ENCODE data around the gene KRTAP10-9.
"Not testable (repeated sequence)": the region's sequence is repeated elsewhere in the genome, so short reads cannot be mapped to it uniquely, and the experiment has no call there.

KRTAP10-9 gene

GRCh38 chr21:44583089-44583799, 43.6 kb upstream of the KRTAP10-9 start:
- CTCF ChIA-PET, result interaction anchor here (1.3 kb wide), 1 partner anchor 12 kb away, joined by 3 read pairs; no protein-coding TSS in a partner anchor
- TF ChIP-seq, protein P1, sequence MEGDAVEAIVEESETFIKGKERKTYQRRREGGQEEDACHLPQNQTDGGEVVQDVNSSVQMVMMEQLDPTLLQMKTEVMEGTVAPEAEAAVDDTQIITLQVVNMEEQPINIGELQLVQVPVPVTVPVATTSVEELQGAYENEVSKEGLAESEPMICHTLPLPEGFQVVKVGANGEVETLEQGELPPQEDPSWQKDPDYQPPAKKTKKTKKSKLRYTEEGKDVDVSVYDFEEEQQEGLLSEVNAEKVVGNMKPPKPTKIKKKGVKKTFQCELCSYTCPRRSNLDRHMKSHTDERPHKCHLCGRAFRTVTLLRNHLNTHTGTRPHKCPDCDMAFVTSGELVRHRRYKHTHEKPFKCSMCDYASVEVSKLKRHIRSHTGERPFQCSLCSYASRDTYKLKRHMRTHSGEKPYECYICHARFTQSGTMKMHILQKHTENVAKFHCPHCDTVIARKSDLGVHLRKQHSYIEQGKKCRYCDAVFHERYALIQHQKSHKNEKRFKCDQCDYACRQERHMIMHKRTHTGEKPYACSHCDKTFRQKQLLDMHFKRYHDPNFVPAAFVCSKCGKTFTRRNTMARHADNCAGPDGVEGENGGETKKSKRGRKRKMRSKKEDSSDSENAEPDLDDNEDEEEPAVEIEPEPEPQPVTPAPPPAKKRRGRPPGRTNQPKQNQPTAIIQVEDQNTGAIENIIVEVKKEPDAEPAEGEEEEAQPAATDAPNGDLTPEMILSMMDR (IDR thresholded peaks at IDR 0.05; ENCODE audit: control extremely low read depth, extremely low read depth, low read depth, missing control alignments), result no peak
- POLR2A ChIA-PET, result no interaction called here
- DNase-seq (ENCODE audit: extremely low spot score), result no peak

- ChIA-PET CTCF (interaction anchor here (1.3 kb wide), 1 partner anchor 12 kb away, joined by 3 read pairs; no protein-coding TSS in a partner anchor), POLR2A (no interaction called here)
- TF ChIP-seq, protein P1 (IDR thresholded peaks at IDR 0.05; ENCODE audit: control extremely low read depth, extremely low read depth, low read depth, missing control alignments), result no peak
- no peak for DNase-seq (ENCODE audit: extremely low spot score)
Observed at GRCh38 chr21:44583800-44584147, 43.1 kb upstream of the KRTAP10-9 start.

- DNase-seq (ENCODE audit: extremely low spot score), result no peak
- CTCF ChIA-PET, result no interaction called here
- TF ChIP-seq, protein P1 (IDR thresholded peaks at IDR 0.05; ENCODE audit: control extremely low read depth, extremely low read depth, low read depth, missing control alignments), result no peak
Observed at GRCh38 chr21:44585892-44586291, 41.0 kb upstream of the KRTAP10-9 start.

DNA sequence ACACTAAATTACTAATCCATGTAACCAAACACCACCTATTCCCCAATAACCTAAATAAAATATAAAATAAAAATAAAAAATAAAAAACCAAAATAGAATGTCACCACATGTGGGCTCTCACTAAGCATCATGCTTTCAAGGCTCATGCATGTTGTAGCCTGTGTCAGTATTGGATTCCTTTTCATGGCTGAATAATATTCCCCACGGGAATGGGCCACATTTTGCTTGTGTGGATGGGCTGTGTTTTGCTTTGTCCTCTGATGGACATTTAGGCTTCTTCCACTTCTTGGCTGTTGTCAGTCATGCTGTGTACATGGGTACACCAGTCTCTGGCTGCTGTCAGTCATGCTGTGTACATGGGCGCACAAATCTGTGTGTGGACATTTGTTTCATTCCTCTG, 37.8 kb upstream of the KRTAP10-9 start:
- POLR2A ChIA-PET, result no interaction called here
- TF ChIP-seq, protein P1 (IDR thresholded peaks at IDR 0.05; ENCODE audit: control extremely low read depth, extremely low read depth, low read depth, missing control alignments), result no peak
- DNase-seq (ENCODE audit: extremely low spot score), result no peak
- CTCF ChIA-PET, result no interaction called here

More at GRCh38 chr21:44585892-44586291, 41.0 kb upstream of the KRTAP10-9 start:
- POLR2A ChIA-PET, result no interaction called here

- POLR2A ChIA-PET, result no interaction called here
- TF ChIP-seq, protein P1 (IDR thresholded peaks at IDR 0.05; ENCODE audit: control extremely low read depth, extremely low read depth, low read depth, missing control alignments), result no peak
- no peak for DNase-seq (ENCODE audit: extremely low spot score)
- CTCF ChIA-PET, result no interaction called here
Observed at GRCh38 chr21:44589586-44590305, 37.1 kb upstream of the KRTAP10-9 start.

DNA sequence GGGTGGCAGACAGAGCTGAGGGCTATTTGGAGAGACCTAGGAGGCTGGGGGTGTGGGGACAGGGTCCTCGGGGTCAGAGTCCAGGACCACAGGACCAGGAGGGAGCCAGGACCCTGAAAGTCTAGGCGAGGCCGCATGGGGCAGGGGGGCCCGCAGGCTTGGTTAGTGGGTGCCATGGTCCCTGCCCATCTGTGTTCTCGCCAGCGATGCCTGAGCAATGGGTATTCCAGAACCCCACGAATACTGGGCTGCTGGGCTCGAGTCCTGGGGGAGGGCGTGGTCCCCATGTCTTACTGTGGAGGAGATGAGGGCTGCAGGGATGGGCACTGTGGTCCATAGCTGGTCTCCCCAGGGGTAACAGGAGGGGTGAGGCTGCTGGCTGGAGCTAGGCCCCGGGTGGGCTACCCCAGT, 36.6 kb upstream of the KRTAP10-9 start:
- DNase-seq (ENCODE audit: extremely low spot score), result no peak
- TF ChIP-seq, protein P1 (IDR thresholded peaks at IDR 0.05; ENCODE audit: control extremely low read depth, extremely low read depth, low read depth, missing control alignments), result no peak
- CTCF ChIA-PET, result no interaction called here
- POLR2A ChIA-PET, result no interaction called here

GRCh38 chr21:44590897-44591800, 35.7 kb upstream of the KRTAP10-9 start:
- POLR2A ChIA-PET; CTCF ChIA-PET; DNase-seq (ENCODE audit: extremely low spot score): not testable (repeated sequence)

- DNase-seq (ENCODE audit: extremely low spot score); CTCF ChIA-PET: not testable (repeated sequence)
Observed at GRCh38 chr21:44591801-44592130, 35.1 kb upstream of the KRTAP10-9 start.

More at GRCh38 chr21:44591801-44592130, 35.1 kb upstream of the KRTAP10-9 start:
- POLR2A ChIA-PET, result not testable (repeated sequence)

Measured in GM10248 (cell line).